Measurements from ENCODE around the gene ACY1. TPM values are rescaled to one million over a fixed set of nuclear protein-coding genes. Genes with fewer than 3 reads are reported as not detected.

ACY1 gene
- total RNA-seq, 1 donor from 2014 or later, result 13.2 TPM

- H3K27ac Mint-ChIP-seq (ENCODE audit: unreplicated experiment), result no peak overlapping the region
- peaks cover 2% of the 10 kb centered on the region for H3K9me3 Mint-ChIP-seq (ENCODE audit: unreplicated experiment)
- H3K4me1 Mint-ChIP-seq (ENCODE audit: low read depth, unreplicated experiment), result peaks cover 21% of the 10 kb centered on the region
- H3K4me3 Mint-ChIP-seq (ENCODE audit: unreplicated experiment), result no peak overlapping the region
- no peaks in the 10 kb centered on the region for H3K36me3 Mint-ChIP-seq (ENCODE audit: unreplicated experiment)
- no peak for DNase-seq
- peaks cover 8% of the 10 kb centered on the region for H3K27me3 Mint-ChIP-seq (ENCODE audit: unreplicated experiment)
- TF ChIP-seq, protein P1, sequence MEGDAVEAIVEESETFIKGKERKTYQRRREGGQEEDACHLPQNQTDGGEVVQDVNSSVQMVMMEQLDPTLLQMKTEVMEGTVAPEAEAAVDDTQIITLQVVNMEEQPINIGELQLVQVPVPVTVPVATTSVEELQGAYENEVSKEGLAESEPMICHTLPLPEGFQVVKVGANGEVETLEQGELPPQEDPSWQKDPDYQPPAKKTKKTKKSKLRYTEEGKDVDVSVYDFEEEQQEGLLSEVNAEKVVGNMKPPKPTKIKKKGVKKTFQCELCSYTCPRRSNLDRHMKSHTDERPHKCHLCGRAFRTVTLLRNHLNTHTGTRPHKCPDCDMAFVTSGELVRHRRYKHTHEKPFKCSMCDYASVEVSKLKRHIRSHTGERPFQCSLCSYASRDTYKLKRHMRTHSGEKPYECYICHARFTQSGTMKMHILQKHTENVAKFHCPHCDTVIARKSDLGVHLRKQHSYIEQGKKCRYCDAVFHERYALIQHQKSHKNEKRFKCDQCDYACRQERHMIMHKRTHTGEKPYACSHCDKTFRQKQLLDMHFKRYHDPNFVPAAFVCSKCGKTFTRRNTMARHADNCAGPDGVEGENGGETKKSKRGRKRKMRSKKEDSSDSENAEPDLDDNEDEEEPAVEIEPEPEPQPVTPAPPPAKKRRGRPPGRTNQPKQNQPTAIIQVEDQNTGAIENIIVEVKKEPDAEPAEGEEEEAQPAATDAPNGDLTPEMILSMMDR (IDR thresholded peaks at IDR 0.05; ENCODE audit: partially characterized antibody, unreplicated experiment), result no peak
These were observed 51.3 kb downstream of the ACY1 start for GRCh38 chr3:52034651-52035050.

DNA sequence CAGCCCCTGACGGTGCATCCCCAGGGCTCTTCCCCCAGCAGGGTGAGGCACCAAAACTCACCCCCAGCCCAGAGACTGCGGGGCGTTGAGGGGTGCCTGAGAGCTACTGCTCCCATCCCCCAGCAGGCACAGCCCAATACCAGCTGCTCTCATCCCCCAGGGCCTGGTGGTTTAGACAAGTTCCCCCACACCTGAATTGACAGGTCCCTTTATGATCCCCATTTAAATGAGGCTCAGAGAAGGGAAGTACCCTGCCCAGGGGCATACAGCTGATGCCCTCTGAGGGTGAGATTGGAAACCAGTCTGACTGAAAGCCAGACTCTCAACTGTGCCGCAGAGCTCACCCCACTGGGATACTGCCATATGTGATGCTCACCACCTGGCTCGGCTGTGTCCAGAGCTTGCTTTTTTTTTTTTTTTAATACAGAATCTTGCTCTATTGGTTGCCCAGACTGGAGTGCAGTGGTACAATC is 52.9 kb downstream of the ACY1 start:
- Mint-ChIP-seq H3K4me3 (ENCODE audit: unreplicated experiment) (peak overlapping the region; percentile 49), H3K27me3 (ENCODE audit: unreplicated experiment) (peaks cover 8% of the 10 kb centered on the region), H3K27ac (ENCODE audit: unreplicated experiment) (no peak overlapping the region), H3K4me1 (ENCODE audit: low read depth, unreplicated experiment) (peaks cover 20% of the 10 kb centered on the region), H3K36me3 (ENCODE audit: unreplicated experiment) (no peaks in the 10 kb centered on the region), H3K9me3 (ENCODE audit: unreplicated experiment) (no peaks in the 10 kb centered on the region)
- TF ChIP-seq, protein P1 (IDR thresholded peaks at IDR 0.05; ENCODE audit: partially characterized antibody, unreplicated experiment), result no peak
- no peak for DNase-seq

- Mint-ChIP-seq H3K36me3 (ENCODE audit: unreplicated experiment) (no peaks in the 10 kb centered on the region), H3K27me3 (ENCODE audit: unreplicated experiment) (peaks cover 11% of the 10 kb centered on the region), H3K27ac (ENCODE audit: unreplicated experiment) (no peak overlapping the region), H3K9me3 (ENCODE audit: unreplicated experiment) (no peaks in the 10 kb centered on the region), H3K4me1 (ENCODE audit: low read depth, unreplicated experiment) (peaks cover 23% of the 10 kb centered on the region), H3K4me3 (ENCODE audit: unreplicated experiment) (peak overlapping the region; percentile 49)
- TF ChIP-seq, protein P1 (IDR thresholded peaks at IDR 0.05; ENCODE audit: partially characterized antibody, unreplicated experiment), result no peak
- DNase-seq, result no peak
These were observed 53.5 kb downstream of the ACY1 start for GRCh38 chr3:52036829-52037228.

GRCh38 chr3:52037291-52037690 is 54.0 kb downstream of the ACY1 start:
- DNase-seq, result no peak
- H3K27me3 Mint-ChIP-seq (ENCODE audit: unreplicated experiment), result peaks cover 11% of the 10 kb centered on the region
- no peak overlapping the region for H3K27ac Mint-ChIP-seq (ENCODE audit: unreplicated experiment)
- H3K4me1 Mint-ChIP-seq (ENCODE audit: low read depth, unreplicated experiment), result peaks cover 23% of the 10 kb centered on the region
- TF ChIP-seq, protein P1 (IDR thresholded peaks at IDR 0.05; ENCODE audit: partially characterized antibody, unreplicated experiment), result no peak
- H3K4me3 Mint-ChIP-seq (ENCODE audit: unreplicated experiment), result no peak overlapping the region
- H3K9me3 Mint-ChIP-seq (ENCODE audit: unreplicated experiment), result peaks cover 2% of the 10 kb centered on the region
- H3K36me3 Mint-ChIP-seq (ENCODE audit: unreplicated experiment), result no peaks in the 10 kb centered on the region

GRCh38 chr3:52038227-52038626 is 54.9 kb downstream of the ACY1 start:
- TF ChIP-seq, protein P1 (IDR thresholded peaks at IDR 0.05; ENCODE audit: partially characterized antibody, unreplicated experiment), result no peak
- Mint-ChIP-seq H3K4me1 (ENCODE audit: low read depth, unreplicated experiment) (peaks cover 23% of the 10 kb centered on the region), H3K4me3 (ENCODE audit: unreplicated experiment) (no peak overlapping the region), H3K27me3 (ENCODE audit: unreplicated experiment) (peaks cover 11% of the 10 kb centered on the region), H3K36me3 (ENCODE audit: unreplicated experiment) (no peaks in the 10 kb centered on the region), H3K9me3 (ENCODE audit: unreplicated experiment) (peaks cover 2% of the 10 kb centered on the region), H3K27ac (ENCODE audit: unreplicated experiment) (no peak overlapping the region)
- no peak for DNase-seq

Other genes starting within 250 kb of the ACY1 start
- not detected for gene IQCF6, start 204.3 kb upstream of the ACY1 start, total RNA-seq (ENCODE audit: unreplicated experiment)
- gene IQCF2, start 121.9 kb upstream of the ACY1 start, total RNA-seq (ENCODE audit: unreplicated experiment), result not detected
- not detected for gene IQCF5, start 107.9 kb upstream of the ACY1 start, total RNA-seq (ENCODE audit: unreplicated experiment)
- not detected for gene IQCF1, start 80.2 kb upstream of the ACY1 start, total RNA-seq (ENCODE audit: unreplicated experiment)
- gene RRP9, start 41.6 kb upstream of the ACY1 start, total RNA-seq (ENCODE audit: unreplicated experiment), result 15.6 TPM
- gene PARP3, start 41.2 kb upstream of the ACY1 start, total RNA-seq (ENCODE audit: unreplicated experiment), result 3.8 TPM
- 0.44 TPM for gene GPR62, start 28.2 kb upstream of the ACY1 start, total RNA-seq (ENCODE audit: unreplicated experiment)
- 1,577 TPM for gene PCBP4, start 16.1 kb upstream of the ACY1 start, total RNA-seq (ENCODE audit: unreplicated experiment)
- 6.7 TPM for gene ABHD14B, start 9.5 kb upstream of the ACY1 start, total RNA-seq (ENCODE audit: unreplicated experiment)
- 12.7 TPM for gene ABHD14A, start 8.5 kb upstream of the ACY1 start, total RNA-seq (ENCODE audit: unreplicated experiment)
- gene RPL29, start 12.4 kb downstream of the ACY1 start, total RNA-seq (ENCODE audit: unreplicated experiment), result 588 TPM
- 9.5 TPM for gene DUSP7, start 73.0 kb downstream of the ACY1 start, total RNA-seq (ENCODE audit: unreplicated experiment)
- gene POC1A, start 170.9 kb downstream of the ACY1 start, total RNA-seq (ENCODE audit: unreplicated experiment), result 3.2 TPM
- 41.7 TPM for gene ALAS1, start 214.6 kb downstream of the ACY1 start, total RNA-seq (ENCODE audit: unreplicated experiment)
- 0.37 TPM for gene TLR9, start 242.1 kb downstream of the ACY1 start, total RNA-seq (ENCODE audit: unreplicated experiment)

Measured in glutamatergic neuron (in vitro differentiated cells).